GM19025 (cell line): Measurements from ENCODE around the gene LTB4R.
A peak's percentile ranks its signal among the peaks of the same experiment; 100 is the strongest.

Experiments
- ATAC-seq: cut with Tn5 transposase; IDR thresholded peaks from one replicate; pipeline ENCODE4 v1.9.1; 2021; ENCODE audit warnings: mild to moderate bottlenecking, low read depth, moderate library complexity; ENCODE audit not compliant: unreplicated experiment

LTB4R gene

GRCh38 chr14:24299255-24300191 lies 11.8 kb upstream of the LTB4R start, which contains the start of the genes DHRS1 and NOP9:
Gene DHRS1 (minus strand): TSS chr14:24299780. CDS start chr14:24299106, 674 bp downstream.
Gene NOP9 (plus strand): TSS chr14:24299850. CDS start chr14:24299955, 105 bp downstream.
- peak; percentile 61 for ATAC-seq

DNA sequence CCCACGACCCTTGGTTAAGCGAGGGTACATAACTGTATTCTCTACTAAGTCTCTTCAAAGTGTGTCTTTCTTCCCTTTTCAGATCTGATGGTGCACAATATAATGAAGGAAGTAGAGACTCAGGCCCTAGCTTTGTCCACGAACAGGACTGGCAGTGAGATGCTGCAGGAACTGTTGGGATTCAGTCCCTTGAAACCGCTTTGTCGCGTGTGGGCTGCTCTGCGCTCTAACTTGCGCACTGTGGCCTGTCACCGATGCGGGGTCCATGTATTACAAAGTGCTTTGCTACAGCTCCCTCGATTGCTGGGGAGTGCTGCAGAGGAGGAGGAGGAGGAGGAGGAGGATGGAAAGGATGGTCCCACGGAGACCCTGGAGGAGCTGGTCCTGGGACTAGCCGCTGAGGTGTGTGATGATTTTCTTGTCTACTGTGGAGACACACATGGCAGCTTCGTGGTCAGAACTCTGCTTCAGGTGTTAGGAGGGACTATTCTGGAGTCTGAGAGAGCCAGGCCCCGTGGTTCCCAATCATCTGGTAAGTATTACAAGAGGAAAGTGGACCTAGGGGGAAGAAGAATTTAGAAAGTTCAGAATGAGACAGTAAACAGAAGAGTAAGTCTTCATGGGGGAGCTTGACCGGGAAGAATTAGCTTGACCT lies 10.8 kb upstream of the LTB4R start:
- no peak for ATAC-seq

DNA sequence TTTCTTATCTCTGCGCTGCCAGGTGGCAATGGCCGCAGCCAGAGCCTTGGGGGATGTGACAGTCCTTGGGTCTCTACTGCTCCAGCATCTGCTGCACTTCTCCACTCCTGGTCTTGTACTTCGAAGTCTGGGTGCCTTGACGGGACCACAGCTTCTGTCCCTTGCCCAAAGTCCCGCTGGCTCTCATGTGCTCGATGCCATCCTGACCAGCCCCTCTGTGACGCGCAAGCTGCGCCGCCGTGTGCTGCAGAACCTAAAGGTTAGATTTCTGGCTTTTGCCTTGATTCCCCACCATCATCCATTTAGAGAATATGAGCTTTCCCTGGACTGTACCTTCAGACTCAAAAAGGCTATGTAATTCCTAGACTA lies 7.3 kb upstream of the LTB4R start:
- ATAC-seq: no peak

- no peak for ATAC-seq
Observed at GRCh38 chr14:24307156-24307574, 4.1 kb upstream of the LTB4R start.

- ATAC-seq: no peak
Observed at GRCh38 chr14:24307575-24308341, 3.5 kb upstream of the LTB4R start, which contains the start of gene CIDEB. Gene CIDEB (minus strand): TSS chr14:24307977. CDS start chr14:24307858, 119 bp downstream.

DNA sequence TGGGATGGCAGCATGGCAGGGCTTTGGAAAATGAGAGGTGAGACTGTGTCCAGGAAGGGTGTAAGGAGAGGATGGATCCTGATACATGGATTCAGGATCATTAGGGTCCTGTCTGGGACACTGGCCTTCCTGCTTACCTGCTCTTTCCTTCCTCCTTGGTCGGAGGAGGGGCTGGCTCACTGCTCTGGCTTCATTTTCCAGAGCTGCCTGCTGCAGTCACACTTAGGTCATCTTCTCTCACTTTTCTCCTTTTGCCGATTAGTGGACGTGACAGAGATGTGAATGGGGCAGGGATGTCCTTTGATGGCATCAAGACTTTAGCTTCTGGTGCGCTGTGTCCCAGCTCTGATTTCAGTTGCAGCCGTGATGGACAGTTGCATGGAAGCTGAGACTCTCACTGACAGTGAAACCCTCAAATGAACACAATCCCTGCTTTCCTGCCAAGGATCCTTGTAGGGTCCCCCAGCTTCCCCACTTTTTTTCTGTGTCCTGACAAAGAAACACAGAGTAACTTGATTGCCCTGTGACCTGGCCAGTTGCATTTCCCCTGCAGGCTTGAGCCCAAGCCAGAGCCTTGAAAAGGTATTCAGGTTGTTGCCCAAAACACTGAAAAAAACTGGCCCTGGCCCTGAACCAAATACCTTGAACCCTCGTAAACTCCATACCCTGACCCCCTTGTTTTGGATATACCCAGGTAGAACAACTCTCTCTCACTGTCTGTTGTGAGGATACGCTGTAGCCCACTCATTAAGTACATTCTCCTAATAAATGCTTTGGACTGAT lies 2.8 kb upstream of the LTB4R start:
- no peak for ATAC-seq

- ATAC-seq: no peak
Observed at GRCh38 chr14:24309538-24310264, 1.6 kb upstream of the LTB4R start, which contains the start of gene LTB4R2. Gene LTB4R2 (plus strand): TSS chr14:24310140. CDS start chr14:24310665, 525 bp downstream.

DNA sequence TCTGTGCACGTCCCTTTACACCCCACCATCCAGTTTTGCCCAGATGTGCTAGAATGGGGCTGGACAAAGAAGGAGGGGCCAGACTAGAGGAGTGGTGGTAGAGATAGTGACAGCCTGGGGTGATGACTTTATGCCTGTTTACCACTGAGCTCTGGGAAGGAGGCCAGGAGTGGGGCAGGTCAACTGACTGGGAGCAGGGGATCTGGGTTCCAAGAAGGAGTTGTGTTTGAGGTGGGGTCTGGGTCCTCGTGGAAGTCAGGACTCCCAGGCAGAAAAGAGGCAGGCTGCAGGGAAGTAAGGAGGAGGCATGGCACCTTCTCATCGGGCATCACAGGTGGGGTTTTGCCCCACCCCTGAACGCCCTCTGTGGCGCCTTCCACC lies 1.0 kb upstream of the LTB4R start:
- no peak for ATAC-seq

- no peak for ATAC-seq
Observed at GRCh38 chr14:24311837-24312615, 724 bp downstream of the LTB4R start.

- no peak for ATAC-seq
Observed at GRCh38 chr14:24312736-24313507, 1.6 kb downstream of the LTB4R start.

DNA sequence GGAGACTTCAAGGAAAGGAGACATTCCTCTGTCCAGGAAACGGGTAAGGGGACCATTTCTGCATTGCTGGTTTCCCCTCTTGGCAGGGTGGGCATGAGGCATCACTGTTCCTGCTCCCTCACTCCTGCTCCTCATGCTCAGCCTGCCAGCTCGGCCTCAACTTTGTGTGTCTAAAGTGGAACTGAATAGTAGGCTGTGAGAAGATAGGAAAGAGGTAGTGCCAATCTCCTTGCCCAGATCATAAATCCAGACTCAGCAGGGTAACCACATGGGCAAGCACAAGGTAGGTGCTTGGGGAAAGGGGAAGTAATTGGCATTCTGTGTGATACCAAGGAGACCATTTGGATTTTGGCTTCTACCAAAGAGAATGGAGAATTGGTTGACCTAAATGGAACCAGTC lies 2.6 kb downstream of the LTB4R start:
- no peak for ATAC-seq

DNA sequence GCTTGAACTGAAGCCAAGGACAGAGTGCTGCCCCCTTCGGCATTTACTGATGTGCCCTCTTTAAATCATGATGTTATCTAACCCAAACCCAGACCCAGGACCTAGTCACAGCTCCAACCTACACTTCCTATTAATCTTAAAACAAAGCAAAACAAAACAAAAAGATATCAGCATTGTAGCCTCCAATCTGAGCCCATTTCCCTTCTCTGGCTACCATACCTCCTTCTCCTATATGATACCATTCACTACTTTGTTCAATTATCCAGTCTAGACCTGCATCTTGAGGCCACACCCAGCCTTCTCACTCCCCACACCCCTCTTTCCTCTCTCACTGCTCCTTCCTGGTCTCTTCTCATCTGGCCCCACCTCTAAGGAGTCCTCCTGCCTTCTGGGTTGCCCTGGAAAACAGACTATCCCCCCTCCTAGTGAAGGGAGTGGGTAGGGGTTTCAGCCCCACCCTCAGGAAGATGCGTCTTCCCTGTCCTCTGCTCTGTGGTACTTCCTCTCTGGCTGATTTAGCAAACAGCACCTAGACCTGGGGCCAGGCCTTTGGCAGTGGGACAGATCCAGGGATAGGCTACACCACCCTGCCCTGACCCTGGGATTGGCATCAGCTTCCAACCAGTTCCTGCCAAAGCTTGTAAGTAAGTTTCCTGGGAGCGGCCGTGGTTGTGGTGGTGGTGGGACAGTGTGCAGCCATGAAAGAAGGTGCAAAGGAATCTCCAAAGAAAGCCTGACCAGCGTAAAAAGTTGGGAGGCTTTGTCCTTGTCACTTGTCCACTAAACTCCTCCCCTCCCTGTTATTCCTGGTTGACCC lies 3.3 kb downstream of the LTB4R start:
- ATAC-seq: no peak

- no peak for ATAC-seq
Observed at GRCh38 chr14:24315243-24315806, 4.0 kb downstream of the LTB4R start.

GRCh38 chr14:24315807-24316596 lies 4.7 kb downstream of the LTB4R start:
- ATAC-seq: no peak

GRCh38 chr14:24316597-24316950 lies 5.3 kb downstream of the LTB4R start:
- ATAC-seq: no peak
